ENCODE measurements around the gene INSIG2.

INSIG2 gene

GRCh38 chr2:118122594-118123281, 34.5 kb downstream of the INSIG2 start:
- TF ChIP-seq, protein P1, sequence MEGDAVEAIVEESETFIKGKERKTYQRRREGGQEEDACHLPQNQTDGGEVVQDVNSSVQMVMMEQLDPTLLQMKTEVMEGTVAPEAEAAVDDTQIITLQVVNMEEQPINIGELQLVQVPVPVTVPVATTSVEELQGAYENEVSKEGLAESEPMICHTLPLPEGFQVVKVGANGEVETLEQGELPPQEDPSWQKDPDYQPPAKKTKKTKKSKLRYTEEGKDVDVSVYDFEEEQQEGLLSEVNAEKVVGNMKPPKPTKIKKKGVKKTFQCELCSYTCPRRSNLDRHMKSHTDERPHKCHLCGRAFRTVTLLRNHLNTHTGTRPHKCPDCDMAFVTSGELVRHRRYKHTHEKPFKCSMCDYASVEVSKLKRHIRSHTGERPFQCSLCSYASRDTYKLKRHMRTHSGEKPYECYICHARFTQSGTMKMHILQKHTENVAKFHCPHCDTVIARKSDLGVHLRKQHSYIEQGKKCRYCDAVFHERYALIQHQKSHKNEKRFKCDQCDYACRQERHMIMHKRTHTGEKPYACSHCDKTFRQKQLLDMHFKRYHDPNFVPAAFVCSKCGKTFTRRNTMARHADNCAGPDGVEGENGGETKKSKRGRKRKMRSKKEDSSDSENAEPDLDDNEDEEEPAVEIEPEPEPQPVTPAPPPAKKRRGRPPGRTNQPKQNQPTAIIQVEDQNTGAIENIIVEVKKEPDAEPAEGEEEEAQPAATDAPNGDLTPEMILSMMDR (IDR thresholded peaks at IDR 0.05; ENCODE audit: extremely low read depth, missing control alignments): no peak
- DNase-seq (ENCODE audit: low spot score): peak; percentile 49

DNA sequence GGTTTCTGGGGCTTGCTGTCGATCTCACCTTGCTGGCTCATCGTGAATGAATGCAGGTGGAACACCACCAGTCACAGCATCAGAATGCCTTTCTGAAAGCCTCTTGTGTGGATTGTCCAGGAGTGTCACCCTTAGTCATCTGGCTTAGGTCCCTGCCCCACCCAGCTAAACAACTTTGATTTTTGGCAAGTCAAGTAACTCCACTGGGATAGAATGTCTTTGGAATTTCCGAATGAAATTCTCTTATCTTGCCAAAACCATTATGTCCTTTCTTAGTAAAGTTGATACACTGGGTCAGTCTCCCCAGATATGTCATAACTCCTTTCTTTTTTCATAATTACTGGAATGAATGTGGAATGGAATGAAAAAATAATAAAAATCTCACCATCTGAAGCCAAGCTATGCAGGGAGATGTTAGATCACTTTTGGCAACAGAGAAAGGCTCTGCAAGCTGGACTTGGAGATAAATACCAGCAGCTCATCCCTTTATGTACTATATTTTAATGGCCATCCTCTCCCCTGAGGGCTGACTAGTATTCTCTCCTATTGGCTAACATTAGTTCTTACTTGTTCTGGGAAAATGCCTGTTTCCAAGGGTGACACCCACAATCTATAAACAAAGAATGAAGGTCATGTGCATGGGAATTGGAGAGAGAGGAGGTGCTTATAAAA, 35.4 kb downstream of the INSIG2 start:
- no peak for DNase-seq (ENCODE audit: low spot score)
- TF ChIP-seq, protein P1 (IDR thresholded peaks at IDR 0.05; ENCODE audit: extremely low read depth, missing control alignments): no peak

DNA sequence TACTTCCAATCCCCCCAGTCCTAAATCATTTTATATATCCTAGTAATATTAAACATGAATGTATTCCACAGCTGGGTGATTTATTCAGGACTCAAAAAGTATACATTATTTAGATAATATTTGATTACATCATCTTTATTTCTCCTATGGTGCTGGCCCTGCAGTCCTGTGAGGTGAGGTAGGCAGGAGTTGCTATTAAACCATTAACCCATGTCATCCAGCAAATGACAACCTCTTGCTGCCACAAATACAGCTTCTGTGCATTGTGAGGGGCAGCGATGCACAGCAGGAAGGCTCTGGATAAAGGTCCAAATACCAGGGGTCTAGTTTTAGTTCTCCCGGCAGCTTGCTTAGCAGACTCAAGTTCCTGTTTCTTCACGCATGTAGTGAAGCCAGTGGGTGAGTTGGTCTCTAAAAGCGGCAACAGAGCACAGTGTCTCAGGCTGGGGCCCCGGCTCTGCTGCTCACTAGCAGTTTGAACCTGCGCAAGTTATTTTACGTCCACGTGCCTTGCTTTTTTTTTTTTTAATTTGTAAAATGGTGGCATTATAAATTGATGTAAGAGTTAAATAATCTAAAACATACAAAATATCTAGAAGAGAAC, 36.1 kb downstream of the INSIG2 start:
- no peak for DNase-seq (ENCODE audit: low spot score)
- TF ChIP-seq, protein P1 (IDR thresholded peaks at IDR 0.05; ENCODE audit: extremely low read depth, missing control alignments): no peak

DNA sequence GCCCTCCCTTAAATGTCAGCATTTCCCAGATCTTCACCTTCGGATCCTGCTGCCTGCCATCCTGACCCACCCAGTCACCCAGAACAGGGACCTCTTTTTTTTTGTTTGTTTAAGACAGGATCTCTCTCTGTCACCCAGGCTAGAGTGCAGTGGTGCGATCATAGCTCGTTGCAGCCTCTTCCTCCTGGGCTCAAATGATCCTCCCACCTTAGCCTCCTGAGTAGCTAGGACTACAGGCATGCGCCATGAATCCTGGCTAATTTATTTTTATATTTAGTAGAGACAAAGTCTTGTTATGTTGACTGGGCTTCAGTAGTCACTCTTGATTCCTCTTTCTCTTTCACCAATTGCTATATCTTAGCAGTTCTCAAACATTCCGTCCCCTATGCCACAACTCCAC, 39.0 kb downstream of the INSIG2 start:
- TF ChIP-seq, protein P1 (IDR thresholded peaks at IDR 0.05; ENCODE audit: extremely low read depth, missing control alignments): no peak
- DNase-seq (ENCODE audit: low spot score): no peak

DNA sequence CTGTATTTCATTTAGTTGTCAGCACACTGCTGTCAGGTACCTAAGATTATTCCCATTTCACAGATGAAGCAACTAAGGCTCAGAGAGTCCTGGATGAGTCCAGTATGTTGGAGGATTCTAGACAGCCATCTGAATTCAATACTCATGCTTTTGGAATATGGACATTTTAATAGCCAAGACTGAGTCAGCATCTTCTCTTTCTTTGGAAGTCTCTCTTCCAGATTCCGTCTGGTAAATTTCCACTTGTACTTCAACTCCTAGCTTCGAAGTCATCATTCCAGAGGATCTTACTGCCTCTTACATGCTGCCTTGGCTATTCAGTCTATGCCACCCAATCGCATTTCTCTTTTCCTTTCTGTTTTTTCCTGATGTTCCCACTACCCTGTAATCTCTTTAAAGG, 40.6 kb downstream of the INSIG2 start:
- TF ChIP-seq, protein P1 (IDR thresholded peaks at IDR 0.05; ENCODE audit: extremely low read depth, missing control alignments): no peak
- no peak for DNase-seq (ENCODE audit: low spot score)

- DNase-seq (ENCODE audit: low spot score): no peak
These were observed 42.1 kb downstream of the INSIG2 start for GRCh38 chr2:118130385-118130784.

More at GRCh38 chr2:118130385-118130784, 42.1 kb downstream of the INSIG2 start:
- TF ChIP-seq, protein P1 (IDR thresholded peaks at IDR 0.05; ENCODE audit: extremely low read depth, missing control alignments): no peak

All from GM20000 (cell line).